ENCODE measurements around the gene GALK1.

DNA sequence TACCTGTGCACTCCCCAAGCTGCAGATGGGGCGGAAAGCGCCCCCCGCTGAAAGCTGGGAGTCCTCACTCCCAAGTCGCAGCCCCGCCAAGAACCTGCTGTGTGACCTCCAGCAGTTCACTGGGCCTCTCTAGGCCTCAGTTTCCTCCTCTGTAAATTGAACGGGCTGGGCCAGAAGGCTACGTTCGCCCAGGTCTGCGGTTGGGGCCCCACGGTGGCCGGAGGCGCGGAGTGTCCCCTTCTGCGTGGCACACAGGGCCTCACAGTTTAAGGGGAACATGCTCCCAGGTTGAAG, 628 bp downstream of the GALK1 start:
- TF ChIP-seq, protein P1, sequence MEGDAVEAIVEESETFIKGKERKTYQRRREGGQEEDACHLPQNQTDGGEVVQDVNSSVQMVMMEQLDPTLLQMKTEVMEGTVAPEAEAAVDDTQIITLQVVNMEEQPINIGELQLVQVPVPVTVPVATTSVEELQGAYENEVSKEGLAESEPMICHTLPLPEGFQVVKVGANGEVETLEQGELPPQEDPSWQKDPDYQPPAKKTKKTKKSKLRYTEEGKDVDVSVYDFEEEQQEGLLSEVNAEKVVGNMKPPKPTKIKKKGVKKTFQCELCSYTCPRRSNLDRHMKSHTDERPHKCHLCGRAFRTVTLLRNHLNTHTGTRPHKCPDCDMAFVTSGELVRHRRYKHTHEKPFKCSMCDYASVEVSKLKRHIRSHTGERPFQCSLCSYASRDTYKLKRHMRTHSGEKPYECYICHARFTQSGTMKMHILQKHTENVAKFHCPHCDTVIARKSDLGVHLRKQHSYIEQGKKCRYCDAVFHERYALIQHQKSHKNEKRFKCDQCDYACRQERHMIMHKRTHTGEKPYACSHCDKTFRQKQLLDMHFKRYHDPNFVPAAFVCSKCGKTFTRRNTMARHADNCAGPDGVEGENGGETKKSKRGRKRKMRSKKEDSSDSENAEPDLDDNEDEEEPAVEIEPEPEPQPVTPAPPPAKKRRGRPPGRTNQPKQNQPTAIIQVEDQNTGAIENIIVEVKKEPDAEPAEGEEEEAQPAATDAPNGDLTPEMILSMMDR (conservative IDR thresholded peaks at IDR 0.05; ENCODE audit: low read length), result no peak; the same call in 1 of the 2 replicates
- TF ChIP-seq EZH2phosphoT487 (IDR thresholded peaks at IDR 0.05; ENCODE audit: borderline replicate concordance), result no peak

Measured in Loucy (cell line).